ENCODE data around the gene SLC12A8.

The SLC12A8 gene

GRCh38 chr3:125136966-125137357 is 75.6 kb downstream of the SLC12A8 start:
- no peak for DNase-seq

- no peak for DNase-seq
Measured at GRCh38 chr3:125136515-125136914, 76.0 kb downstream of the SLC12A8 start.

GRCh38 chr3:125134952-125135351 is 77.6 kb downstream of the SLC12A8 start:
- DNase-seq, result no peak

- DNase-seq, result no peak
Measured at GRCh38 chr3:125132815-125133214, 79.7 kb downstream of the SLC12A8 start.

GRCh38 chr3:125129512-125129997 is 83.0 kb downstream of the SLC12A8 start:
- no peak for DNase-seq

GRCh38 chr3:125128861-125129501 is 83.6 kb downstream of the SLC12A8 start:
- DNase-seq, result no peak

- no peak for DNase-seq
Measured at GRCh38 chr3:125126323-125126722, 86.2 kb downstream of the SLC12A8 start.

- DNase-seq, result no peak
Measured at GRCh38 chr3:125125821-125126245, 86.7 kb downstream of the SLC12A8 start.

GRCh38 chr3:125123451-125124305 is 88.9 kb downstream of the SLC12A8 start:
- no peak for DNase-seq

- no peak for DNase-seq
Measured at GRCh38 chr3:125121246-125122010, 91.1 kb downstream of the SLC12A8 start.

GRCh38 chr3:125120379-125121122 is 92.0 kb downstream of the SLC12A8 start:
- no peak for DNase-seq

- no peak for DNase-seq
Measured at GRCh38 chr3:125119752-125120378, 92.7 kb downstream of the SLC12A8 start.

GRCh38 chr3:125118600-125118999 is 93.9 kb downstream of the SLC12A8 start:
- DNase-seq, result no peak

- no peak for DNase-seq
Measured at GRCh38 chr3:125117631-125118191, 94.8 kb downstream of the SLC12A8 start.

- no peak for DNase-seq
Measured at GRCh38 chr3:125116311-125117080, 96.1 kb downstream of the SLC12A8 start.

- no peak for DNase-seq
Measured at GRCh38 chr3:125115640-125116039, 96.9 kb downstream of the SLC12A8 start.

- no peak for DNase-seq
Measured at GRCh38 chr3:125112981-125113380, 99.6 kb downstream of the SLC12A8 start.

- no peak for DNase-seq
Measured at GRCh38 chr3:125110876-125111480, 101.6 kb downstream of the SLC12A8 start.

- no peak for DNase-seq
Measured at GRCh38 chr3:125110016-125110875, 102.3 kb downstream of the SLC12A8 start.

GRCh38 chr3:125109536-125109925 is 103.0 kb downstream of the SLC12A8 start:
- DNase-seq, result no peak
